Suprapubic skin (tissue), 3 donors: ENCODE data around the gene ORC3.

Source experiments
- POLR2A ChIP-seq, 2 donors: fragments of 450-650 bp; IDR thresholded peaks; one replicate each; pipeline ENCODE4 v1.6.1; 2017; ENCODE audit warnings: antibody characterized with exemption in 2 of 2, mild to moderate bottlenecking in 2 of 2, moderate library complexity in 2 of 2
- TF ChIP-seq, protein P1 (sequence below), 2 donors: fragments of 200-600 bp in 1 of 2; fragments of 450-650 bp in 1 of 2; sonication (generic) in 1 of 2; IDR thresholded peaks; one replicate each; pipeline ENCODE4 v1.5.1; 2016 to 2019; ENCODE audit warnings: antibody characterized with exemption in 2 of 2, mild to moderate bottlenecking in 1 of 2, moderate library complexity in 1 of 2

DNA sequence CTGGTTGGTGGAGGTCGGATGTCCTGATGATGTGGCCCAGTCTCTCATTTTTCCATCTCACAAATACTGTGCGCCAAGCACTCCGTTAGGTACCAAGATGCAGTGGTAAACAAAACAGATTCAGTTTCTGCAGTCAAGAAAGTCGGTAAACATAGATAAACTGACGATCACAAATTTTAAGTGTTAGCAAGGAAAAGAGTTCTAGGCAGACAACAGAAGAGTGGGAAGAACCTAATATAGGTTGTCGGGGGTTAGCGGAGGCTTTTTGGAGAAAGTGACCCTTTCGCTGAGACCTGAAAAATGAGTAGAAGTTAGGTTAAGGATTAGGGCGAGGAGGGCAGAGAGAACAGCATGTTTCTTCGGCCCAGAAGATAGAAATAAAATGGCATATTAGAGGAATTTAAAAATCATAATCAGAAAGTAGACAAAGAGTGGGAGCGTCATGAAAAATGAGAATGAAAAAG is 514 bp downstream of the ORC3 start:
- TF ChIP-seq, protein P1, sequence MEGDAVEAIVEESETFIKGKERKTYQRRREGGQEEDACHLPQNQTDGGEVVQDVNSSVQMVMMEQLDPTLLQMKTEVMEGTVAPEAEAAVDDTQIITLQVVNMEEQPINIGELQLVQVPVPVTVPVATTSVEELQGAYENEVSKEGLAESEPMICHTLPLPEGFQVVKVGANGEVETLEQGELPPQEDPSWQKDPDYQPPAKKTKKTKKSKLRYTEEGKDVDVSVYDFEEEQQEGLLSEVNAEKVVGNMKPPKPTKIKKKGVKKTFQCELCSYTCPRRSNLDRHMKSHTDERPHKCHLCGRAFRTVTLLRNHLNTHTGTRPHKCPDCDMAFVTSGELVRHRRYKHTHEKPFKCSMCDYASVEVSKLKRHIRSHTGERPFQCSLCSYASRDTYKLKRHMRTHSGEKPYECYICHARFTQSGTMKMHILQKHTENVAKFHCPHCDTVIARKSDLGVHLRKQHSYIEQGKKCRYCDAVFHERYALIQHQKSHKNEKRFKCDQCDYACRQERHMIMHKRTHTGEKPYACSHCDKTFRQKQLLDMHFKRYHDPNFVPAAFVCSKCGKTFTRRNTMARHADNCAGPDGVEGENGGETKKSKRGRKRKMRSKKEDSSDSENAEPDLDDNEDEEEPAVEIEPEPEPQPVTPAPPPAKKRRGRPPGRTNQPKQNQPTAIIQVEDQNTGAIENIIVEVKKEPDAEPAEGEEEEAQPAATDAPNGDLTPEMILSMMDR (IDR thresholded peaks at IDR 0.05), result no peak
- TF ChIP-seq POLR2A (IDR thresholded peaks at IDR 0.05), result no peak
